GM18867 (cell line): ENCODE results near the gene ARG2.
A peak's percentile ranks its signal among the peaks of the same experiment; 100 is the strongest.

Experiments
- ATAC-seq: cut with Tn5 transposase; IDR thresholded peaks from one replicate; pipeline ENCODE4 v1.9.1; 2021; ENCODE audit warnings: mild to moderate bottlenecking, moderate library complexity; ENCODE audit not compliant: unreplicated experiment

The ARG2 gene

DNA sequence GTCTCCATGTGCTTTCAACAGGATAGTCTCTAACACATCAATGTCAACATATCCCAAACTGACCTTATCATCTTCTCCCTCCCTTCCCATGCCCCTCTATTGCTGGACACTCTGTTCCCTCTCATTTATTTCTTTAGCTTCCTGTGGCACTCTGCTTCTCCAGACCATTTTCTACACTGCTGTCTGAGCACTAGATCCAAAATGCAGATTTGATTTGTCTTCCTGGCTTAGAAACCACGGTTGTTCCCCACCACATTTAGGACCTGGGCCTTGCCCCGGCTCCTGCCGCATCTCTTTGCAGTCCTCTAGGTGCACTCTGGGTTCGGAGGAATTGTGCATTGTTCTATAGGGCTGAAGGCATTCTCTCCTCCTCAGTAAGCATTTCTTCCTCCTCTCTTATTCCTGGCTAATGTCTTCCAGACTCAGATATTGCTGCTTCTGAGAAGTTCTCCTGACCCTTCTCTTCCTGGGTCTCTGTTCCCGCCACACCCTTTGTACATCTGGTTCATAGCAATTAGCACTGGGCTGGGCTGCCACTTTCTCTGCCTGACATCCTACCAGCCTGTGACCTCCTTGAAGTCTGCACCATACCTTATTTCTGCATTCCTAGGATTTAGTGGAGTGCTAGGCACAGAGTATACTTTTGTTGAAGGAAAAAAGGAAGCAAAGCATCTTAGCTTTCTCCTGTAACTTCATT, 13.9 kb downstream of the ARG2 start:
- ATAC-seq = no peak

- peak; percentile 58 for ATAC-seq
Measured at GRCh38 chr14:67636361-67636919, 16.7 kb downstream of the ARG2 start.

GRCh38 chr14:67638642-67639041, 18.9 kb downstream of the ARG2 start:
- ATAC-seq = no peak

- ATAC-seq = no peak
Measured at GRCh38 chr14:67641480-67641879, 21.8 kb downstream of the ARG2 start.

DNA sequence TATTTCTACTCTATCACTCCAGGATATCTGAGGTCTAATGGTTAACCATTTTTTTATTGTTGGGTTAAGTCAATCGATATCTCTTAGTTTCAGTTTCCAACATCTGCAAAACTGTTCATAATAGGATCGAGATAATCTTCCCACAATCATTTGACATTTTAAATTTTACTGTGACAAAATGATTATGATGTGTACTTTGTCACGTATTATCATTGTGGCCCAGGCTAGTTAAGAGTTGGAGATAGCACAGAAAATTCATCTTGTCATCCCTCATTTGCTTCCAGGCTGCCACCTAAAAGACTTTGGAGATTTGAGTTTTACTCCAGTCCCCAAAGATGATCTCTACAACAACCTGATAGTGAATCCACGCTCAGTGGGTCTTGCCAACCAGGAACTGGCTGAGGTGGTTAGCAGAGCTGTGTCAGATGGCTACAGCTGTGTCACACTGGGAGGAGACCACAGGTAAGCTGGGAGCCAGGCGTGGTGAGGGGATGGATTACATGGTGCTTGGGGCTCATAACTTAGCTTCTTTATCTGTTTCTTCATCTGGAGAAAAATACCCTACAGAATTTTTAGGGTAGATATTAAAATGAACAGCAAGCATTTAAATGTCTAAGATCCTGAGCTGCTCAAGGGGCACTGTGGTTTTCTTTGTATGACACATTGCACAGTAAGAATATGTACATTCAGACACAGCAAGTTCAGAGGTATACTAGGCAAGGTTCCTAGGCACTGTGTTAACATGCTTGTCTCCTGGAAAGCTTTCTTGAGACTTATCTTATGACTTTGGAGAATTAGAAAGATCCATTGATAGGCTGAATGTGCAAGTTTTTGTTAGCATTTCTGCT, 22.4 kb downstream of the ARG2 start:
- ATAC-seq = no peak

- no peak for ATAC-seq
Measured at GRCh38 chr14:67643713-67644112, 24.0 kb downstream of the ARG2 start.

DNA sequence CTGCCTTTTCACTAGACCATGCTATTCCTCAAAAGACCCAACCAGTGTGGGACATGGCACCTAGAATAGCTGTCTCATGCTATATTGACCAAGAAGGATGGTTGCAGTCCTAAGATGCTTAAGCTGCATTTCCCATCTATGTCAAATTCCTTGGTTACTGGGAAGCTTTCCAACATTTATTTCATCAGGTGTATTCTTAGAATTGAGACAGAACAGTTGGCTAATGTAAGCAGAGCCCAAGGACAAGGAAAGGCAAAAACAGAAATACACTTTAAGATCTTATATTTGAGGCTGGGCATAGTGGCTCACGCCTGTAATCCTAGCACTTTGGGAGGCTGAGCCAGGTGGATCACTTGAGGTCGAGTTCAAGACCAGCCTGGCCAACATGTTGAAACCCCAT, 24.7 kb downstream of the ARG2 start:
- ATAC-seq = no peak

- no peak for ATAC-seq
Measured at GRCh38 chr14:67645414-67645813, 25.7 kb downstream of the ARG2 start.

GRCh38 chr14:67646131-67646530, 26.4 kb downstream of the ARG2 start:
- ATAC-seq = no peak

- no peak for ATAC-seq
Measured at GRCh38 chr14:67650151-67650550, 30.4 kb downstream of the ARG2 start.

DNA sequence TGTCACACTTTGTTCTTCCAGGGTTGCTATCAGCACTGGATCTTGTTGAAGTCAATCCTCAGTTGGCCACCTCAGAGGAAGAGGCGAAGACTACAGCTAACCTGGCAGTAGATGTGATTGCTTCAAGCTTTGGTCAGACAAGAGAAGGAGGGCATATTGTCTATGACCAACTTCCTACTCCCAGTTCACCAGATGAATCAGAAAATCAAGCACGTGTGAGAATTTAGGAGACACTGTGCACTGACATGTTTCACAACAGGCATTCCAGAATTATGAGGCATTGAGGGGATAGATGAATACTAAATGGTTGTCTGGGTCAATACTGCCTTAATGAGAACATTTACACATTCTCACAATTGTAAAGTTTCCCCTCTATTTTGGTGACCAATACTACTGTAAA, 31.0 kb downstream of the ARG2 start:
- no peak for ATAC-seq

GRCh38 chr14:67652189-67652588, 32.5 kb downstream of the ARG2 start:
- ATAC-seq = no peak

GRCh38 chr14:67653651-67654280, 34.0 kb downstream of the ARG2 start:
- ATAC-seq = no peak

DNA sequence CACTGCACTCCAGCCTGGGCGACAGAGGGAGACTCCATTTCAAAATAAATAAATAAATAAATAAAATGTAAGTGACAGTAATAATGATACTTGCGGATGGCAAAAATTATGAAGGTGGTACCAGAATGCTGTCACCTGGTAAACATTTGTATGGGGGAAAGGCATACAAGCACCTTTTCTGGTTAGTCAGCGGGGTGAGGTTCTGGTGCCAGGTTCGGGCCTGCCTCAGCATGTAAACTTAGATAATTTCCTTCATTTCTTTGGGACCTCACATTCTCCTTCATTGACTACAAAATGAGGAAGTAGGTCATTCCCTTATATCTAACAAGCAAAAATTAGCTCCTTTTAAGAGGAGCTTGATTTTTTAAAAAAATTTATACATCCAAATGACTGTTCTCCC, 43.9 kb downstream of the ARG2 start:
- no peak for ATAC-seq

DNA sequence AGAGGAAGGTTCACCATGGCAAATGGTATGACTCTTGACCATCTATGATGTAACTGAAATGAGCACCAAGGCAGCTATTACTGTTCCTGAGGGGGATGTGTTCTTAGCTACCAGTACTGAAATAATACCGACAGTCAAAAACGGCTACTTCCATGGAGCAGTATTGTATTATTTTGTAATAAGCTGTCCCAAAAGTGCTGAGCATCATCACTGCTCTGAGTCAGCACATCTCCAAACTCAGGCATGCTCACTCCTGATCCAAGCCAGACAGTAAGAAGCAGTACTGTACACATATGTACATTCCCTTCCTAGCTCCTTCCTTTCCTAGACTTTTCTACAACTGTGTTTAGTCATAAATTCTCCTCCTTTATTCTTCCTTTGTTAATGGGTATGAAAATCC, 46.1 kb downstream of the ARG2 start:
- no peak for ATAC-seq

DNA sequence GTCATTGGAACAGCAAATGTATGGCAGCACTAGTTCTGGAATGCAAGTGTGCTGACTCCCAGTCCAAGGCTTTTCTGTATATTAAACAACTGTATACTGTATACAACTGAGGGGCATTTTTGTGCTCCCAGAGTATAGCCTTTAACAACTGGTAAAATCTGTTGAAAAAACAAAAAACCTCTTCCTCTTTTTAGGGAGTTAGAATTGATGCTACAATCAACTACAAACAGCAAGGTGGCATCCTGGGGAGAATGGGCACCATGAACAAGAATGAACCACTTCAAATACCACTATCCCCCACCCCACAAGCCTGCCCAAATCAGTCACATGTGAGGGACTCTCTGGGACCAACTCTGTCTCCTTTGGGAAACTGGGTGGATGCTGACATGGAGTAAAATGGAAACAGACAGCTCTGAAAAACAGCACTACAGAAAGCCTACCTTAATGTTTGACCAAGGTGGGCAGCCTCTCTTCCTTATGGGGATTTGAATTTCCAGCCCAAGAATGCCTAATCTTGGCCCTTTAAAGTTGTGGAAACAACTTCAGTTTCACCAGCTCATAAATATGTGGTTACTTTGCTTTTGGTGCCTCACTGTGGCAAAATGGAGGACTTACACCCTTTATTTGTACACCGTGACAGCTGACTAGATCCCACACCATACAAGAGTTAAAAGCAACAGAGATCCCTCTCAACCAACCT, 47.2 kb downstream of the ARG2 start:
- ATAC-seq = peak; percentile 63

GRCh38 chr14:67668559-67668958, 48.8 kb downstream of the ARG2 start:
- peak; percentile 67 for ATAC-seq

- ATAC-seq = no peak
Measured at GRCh38 chr14:67673451-67673850, 53.7 kb downstream of the ARG2 start.

DNA sequence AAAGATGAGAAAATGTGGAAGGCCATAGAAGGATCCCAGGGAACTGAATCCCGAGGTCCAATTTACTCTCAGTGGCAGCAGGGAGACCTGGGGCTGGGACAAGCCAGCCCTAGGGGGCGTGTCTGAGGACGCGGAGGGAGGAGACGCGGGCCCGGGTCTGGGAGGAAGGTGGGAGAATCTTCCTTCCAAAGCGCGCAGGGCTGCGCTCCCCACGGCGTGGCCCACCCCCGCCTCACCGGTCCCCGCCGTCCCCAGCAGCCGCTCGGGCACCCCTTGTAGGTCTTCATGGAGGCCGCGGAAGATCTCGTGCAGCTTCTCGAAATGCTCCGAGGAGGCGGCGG, 54.4 kb downstream of the ARG2 start:
- peak; percentile 52 for ATAC-seq

GRCh38 chr14:67674480-67675218, 54.9 kb downstream of the ARG2 start, which contains the start of gene VTI1B:
TSS of gene VTI1B (minus strand) at chr14:67674632. CDS start at chr14:67674489, 143 bp downstream.
- peak; percentile 91 for ATAC-seq
